Right cardiac atrium (tissue), 5 donors: ENCODE results near the gene ANKRD11. TPM values are rescaled to one million over a fixed set of nuclear protein-coding genes. Genes with fewer than 3 reads are reported as not detected.

ENCODE experiments used
- ATAC-seq, 2 donors: fragments of 200-7000 bp; cut with Tn5 transposase; one replicate each; pipeline versions ENCODE4 v1.8.0 to v1.9.1; 2020; ENCODE audit warnings: moderate library complexity in 2 of 2, mild to moderate bottlenecking in 1 of 2
- DNase-seq, 3 donors: peaks; one replicate each; pipeline ENCODE4 v3.0.0-alpha.2; 2020
- H3K27ac ChIP-seq: one replicate; pipeline ENCODE4 v1.5.1; 2013; ENCODE audit warnings: mild to moderate bottlenecking, low read length, control low read depth, moderate library complexity
- H3K27me3 ChIP-seq: one replicate; pipeline ENCODE4 v1.6.1; 2013; ENCODE audit not compliant: control insufficient read depth, insufficient read depth
- H3K4me1 ChIP-seq: one replicate; pipeline ENCODE4 v1.6.1; 2013; ENCODE audit warnings: low read length; ENCODE audit not compliant: control insufficient read depth, insufficient read depth
- H3K4me3 ChIP-seq: one replicate; pipeline ENCODE4 v1.5.1; 2013; ENCODE audit warnings: low read length, control low read depth
- H3K9me3 ChIP-seq: one replicate; pipeline ENCODE4 v1.6.1; 2013; ENCODE audit warnings: low read length; ENCODE audit not compliant: control insufficient read depth
- WGBS: extraction: QIAGEN DNeasy Blood & Tissue Kit; methylation state at CpG from one replicate; pipeline ENCODE4 v1.1.7; 2013; 5-methylcytosine and 5-hydroxymethylcytosine counted together
- intact Hi-C, 4 donors: fragments of 100-400 bp; cut with DNase I; formaldehyde crosslinking; loops; one replicate each; pipeline versions ENCODE4 v1.11.0 to v1.14.0; 2022 to 2023
- polyA plus RNA-seq: library from polyadenylated mRNA; stranded (reverse); fragments of 200-250 nt; gene quantifications from one replicate; pipeline ENCODE4 v1.2.3, GENCODE V29; 2013
- total RNA-seq, 4 donors: library from RNA; stranded (reverse); fragmentation: NEBNext Ultra II Directional; extraction: Animal tissue kit (Norgen Biotek cat#: 25700); gene quantifications; one replicate each; pipeline ENCODE4 v1.2.1, GENCODE V29; 2021
- donor health status: healthy with polysubstance abuse.
- donor health status: DM: no; HTN: yes; CAD: no.
- donor health status: DM: no; HTN: no; CAD: no.
- donor health status: DM: no; HTN: yes; CAD: no; lungs with severe emphysema.
- donor health status: DM: yes; HTN: yes; CAD: no.

ANKRD11 gene
- total and polyA plus RNA-seq, 5 donors, result 75.3 to 98.9 (median 95.3) TPM

DNA sequence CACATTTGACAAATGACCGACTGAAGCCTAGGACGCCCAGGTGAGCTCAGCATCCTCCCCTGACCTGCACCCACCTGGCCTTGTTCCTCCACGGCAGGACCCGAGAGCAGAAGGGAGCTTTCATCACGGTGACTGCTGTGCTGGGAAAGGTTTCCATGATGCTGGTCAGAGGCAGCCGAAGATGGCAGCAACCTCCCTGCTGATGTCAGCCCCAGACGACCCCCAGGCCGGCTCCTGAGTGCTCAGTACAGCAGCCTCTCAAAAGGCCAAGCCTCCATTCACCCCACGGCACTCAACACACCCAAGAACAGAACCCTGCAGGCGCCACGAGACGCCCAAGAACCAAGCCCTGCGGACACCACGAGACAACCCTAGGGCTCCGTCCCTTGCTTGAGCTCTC, 119.8 kb downstream of the ANKRD11 start:
- no peaks in the 10 kb centered on the region for H3K9me3 ChIP-seq
- no peak overlapping the region for H3K27ac ChIP-seq
- H3K27me3 ChIP-seq, result no peaks in the 10 kb centered on the region
- peaks cover 32% of the 10 kb centered on the region for H3K4me1 ChIP-seq
- intact Hi-C loops, result no loop called here
- no peak for DNase-seq
- no peak overlapping the region for H3K4me3 ChIP-seq
- 89% methylated on average over 15 of the region's 15 CpGs for WGBS
- ATAC-seq, result no peak

DNA sequence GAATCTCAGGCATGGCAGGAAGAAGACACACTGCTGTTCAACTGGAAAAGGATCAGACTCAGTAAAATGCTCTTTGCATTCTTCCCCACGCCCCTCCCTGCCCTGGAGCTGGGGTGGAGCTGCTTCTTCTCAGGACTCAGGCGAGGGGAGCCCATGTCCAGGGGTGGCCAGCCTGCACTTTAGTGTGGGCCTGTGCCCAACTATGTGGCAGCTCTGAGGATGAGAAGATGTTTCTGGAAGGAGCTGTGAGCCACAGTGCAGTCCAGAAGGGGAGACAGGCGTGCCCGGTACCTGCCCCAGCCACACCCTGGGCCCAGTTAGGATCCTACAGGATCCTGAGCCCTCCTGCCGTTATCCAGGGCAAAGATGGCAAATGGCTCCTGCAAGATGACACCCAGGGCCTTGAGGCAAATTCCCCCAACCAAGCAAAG, 120.3 kb downstream of the ANKRD11 start:
- 72% methylated on average over 5 of the region's 5 CpGs for WGBS
- Histone ChIP-seq H3K4me1 (peaks cover 33% of the 10 kb centered on the region), H3K27me3 (no peaks in the 10 kb centered on the region), H3K4me3 (no peak overlapping the region), H3K27ac (no peak overlapping the region), H3K9me3 (no peaks in the 10 kb centered on the region)
- DNase-seq (no peak), ATAC-seq (no peak)
- intact Hi-C loops, result no loop called here

- Histone ChIP-seq H3K27ac (no peak overlapping the region), H3K4me1 (peaks cover 37% of the 10 kb centered on the region), H3K4me3 (no peak overlapping the region), H3K27me3 (no peaks in the 10 kb centered on the region), H3K9me3 (no peaks in the 10 kb centered on the region)
- DNase-seq, result no peak
- intact Hi-C loops, result no loop called here
- 79% methylated on average over 17 of the region's 17 CpGs for WGBS
- ATAC-seq, result no peak
Observed at GRCh38 chr16:89369266-89369895, 121.0 kb downstream of the ANKRD11 start.

DNA sequence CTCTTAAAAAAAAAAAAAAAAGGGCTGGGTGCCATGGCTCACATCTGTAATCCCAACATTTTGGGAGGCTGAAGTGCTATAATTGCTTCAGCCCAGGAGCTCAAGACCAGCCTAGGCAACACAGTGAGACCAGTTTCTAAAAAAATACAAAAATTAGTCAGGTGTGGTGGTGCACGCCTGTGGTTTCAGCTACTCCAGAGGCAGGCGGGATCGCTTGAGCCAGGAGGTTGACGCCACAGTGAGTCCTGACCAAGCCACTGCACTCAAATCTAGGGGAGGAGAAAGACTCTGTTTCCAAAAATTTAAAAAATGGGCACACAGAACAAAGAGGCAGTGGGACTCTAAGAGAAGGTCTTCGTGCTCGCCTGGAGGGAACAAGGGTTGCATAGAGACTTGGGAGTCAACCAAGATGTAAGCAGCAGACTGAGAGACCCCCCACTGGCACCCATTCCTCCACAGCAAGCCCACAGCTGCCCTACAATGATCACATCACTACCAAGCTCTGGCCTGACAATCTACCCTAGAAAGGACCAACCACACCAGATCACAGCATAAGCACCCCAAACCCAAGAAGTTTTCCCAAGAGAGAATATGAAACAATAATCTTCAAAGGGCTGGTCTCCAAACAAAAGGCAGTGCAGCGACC, 121.6 kb downstream of the ANKRD11 start:
- no peaks in the 10 kb centered on the region for H3K27me3 ChIP-seq
- ATAC-seq (no peak), DNase-seq (no peak)
- no peak overlapping the region for H3K27ac ChIP-seq
- peaks cover 41% of the 10 kb centered on the region for H3K4me1 ChIP-seq
- no peak overlapping the region for H3K4me3 ChIP-seq
- no peaks in the 10 kb centered on the region for H3K9me3 ChIP-seq
- intact Hi-C loops, result no loop called here
- WGBS, result 91% methylated on average over 7 of the region's 7 CpGs

DNA sequence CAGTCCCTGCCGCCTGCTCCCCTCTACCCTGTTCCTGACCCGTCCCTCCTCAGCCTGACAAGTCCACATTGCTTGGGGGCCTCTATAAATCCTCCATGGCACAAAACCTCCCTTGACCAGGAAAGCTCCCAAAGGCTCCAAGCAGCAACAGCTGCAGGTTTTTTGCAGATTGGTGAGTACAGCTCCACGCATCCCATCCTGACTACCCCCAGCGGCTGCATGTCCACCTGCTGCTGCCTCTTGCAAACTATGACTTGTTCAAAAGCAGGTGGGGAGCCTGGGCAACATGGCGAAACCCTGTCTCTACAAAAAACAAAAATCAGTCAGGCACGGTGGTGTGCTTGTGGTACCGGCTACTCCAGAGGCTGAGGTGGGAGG, 122.8 kb downstream of the ANKRD11 start:
- no peak overlapping the region for H3K4me3 ChIP-seq
- no peaks in the 10 kb centered on the region for H3K27me3 ChIP-seq
- ATAC-seq, result no peak
- H3K27ac ChIP-seq, result no peak overlapping the region
- WGBS, result 94% methylated on average over 7 of the region's 7 CpGs
- intact Hi-C loops, result no loop called here
- DNase-seq, result no peak
- H3K4me1 ChIP-seq, result peaks cover 44% of the 10 kb centered on the region
- no peaks in the 10 kb centered on the region for H3K9me3 ChIP-seq

GRCh38 chr16:89366561-89367537, 123.5 kb downstream of the ANKRD11 start:
- 85% methylated on average over 37 of the region's 37 CpGs for WGBS
- intact Hi-C loops, result no loop called here
- no peak overlapping the region for H3K4me3 ChIP-seq
- no peaks in the 10 kb centered on the region for H3K27me3 ChIP-seq
- H3K27ac ChIP-seq, result no peak overlapping the region
- H3K9me3 ChIP-seq, result no peaks in the 10 kb centered on the region
- H3K4me1 ChIP-seq, result peaks cover 49% of the 10 kb centered on the region
- ATAC-seq (peak in 1 of 2 donors; percentile 17), DNase-seq (peak in 1 of 3 donors; percentile 57)

DNA sequence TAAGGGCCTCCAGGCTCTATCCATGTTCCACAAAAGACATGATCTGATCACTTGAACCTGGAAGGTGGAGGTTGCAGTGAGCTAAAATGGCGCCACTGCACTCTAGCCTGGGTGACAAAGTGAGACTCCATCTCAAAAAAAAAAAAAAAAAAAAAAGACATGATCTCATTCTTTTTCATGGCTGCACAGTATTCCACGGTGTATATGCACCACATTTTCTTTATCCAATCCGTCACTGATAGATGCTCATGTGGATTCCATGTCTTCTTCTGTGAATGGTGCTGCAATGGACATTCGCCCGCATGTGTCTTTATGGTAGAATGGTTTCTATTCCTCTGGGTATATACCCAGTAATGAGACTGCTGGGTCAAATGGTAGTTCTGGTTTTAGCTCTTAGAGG, 124.4 kb downstream of the ANKRD11 start:
- no peak for DNase-seq
- H3K27ac ChIP-seq, result no peak overlapping the region
- 96% methylated on average over 5 of the region's 5 CpGs for WGBS
- H3K4me1 ChIP-seq, result peaks cover 49% of the 10 kb centered on the region
- H3K4me3 ChIP-seq, result no peak overlapping the region
- ATAC-seq, result no peak
- intact Hi-C loops, result no loop called here
- no peaks in the 10 kb centered on the region for H3K9me3 ChIP-seq
- H3K27me3 ChIP-seq, result no peaks in the 10 kb centered on the region

- WGBS, result 30% methylated on average over 2 of the region's 2 CpGs
Observed at GRCh38 chr16:89365044-89365467, 125.3 kb downstream of the ANKRD11 start.

GRCh38 chr16:89364606-89365005, 125.8 kb downstream of the ANKRD11 start:
- 35% methylated on average over 8 of the region's 8 CpGs for WGBS
- H3K4me3 ChIP-seq, result no peak overlapping the region
- intact Hi-C loops, result no loop called here

More at GRCh38 chr16:89365044-89365467, 125.3 kb downstream of the ANKRD11 start:
- H3K4me1 ChIP-seq, result peaks cover 43% of the 10 kb centered on the region
- DNase-seq (peak in 1 of 3 donors; percentile 32), ATAC-seq (no peak)
- no peaks in the 10 kb centered on the region for H3K27me3 ChIP-seq
- intact Hi-C loops, result no loop called here
- no peak overlapping the region for H3K27ac ChIP-seq
- H3K4me3 ChIP-seq, result no peak overlapping the region
- H3K9me3 ChIP-seq, result no peaks in the 10 kb centered on the region

DNA sequence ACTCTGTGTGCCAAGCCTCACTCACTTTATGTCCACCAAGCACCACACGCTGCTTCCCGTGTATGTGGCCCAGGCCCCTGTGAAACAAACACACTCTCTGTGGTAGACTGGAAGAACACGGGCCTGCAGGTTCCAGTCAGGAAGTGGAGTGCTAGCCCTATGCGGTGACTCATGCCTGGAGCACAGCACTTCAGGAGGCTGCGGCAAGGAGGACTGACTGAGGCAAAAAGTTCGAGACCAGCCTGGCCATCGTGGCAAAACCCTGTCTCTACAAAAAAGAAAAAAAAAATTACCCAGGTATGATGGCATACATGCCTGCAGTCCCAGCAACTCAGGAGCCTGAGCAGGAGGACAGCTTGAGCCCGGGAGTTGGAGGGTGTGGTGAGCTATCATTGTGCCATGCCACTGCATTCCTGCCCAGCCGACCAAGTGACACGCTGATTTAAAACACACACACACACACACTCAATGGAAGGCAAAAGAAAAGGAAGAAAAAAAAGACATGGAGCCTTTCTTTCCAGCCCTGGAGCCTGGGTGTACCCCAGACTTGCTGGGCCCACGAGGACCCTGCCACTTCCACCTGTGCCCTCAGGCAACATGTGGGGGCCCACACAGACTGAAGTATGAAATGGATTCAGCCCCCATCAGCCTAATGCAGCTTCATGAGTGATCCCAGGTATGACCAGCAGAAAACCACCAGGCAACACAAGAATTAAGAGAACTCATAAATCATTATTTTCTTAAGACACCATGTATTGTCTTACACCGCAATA, 126.6 kb downstream of the ANKRD11 start:
- Histone ChIP-seq H3K27me3 (no peaks in the 10 kb centered on the region), H3K9me3 (no peaks in the 10 kb centered on the region), H3K27ac (peak overlapping the region; percentile 29), H3K4me3 (no peak overlapping the region), H3K4me1 (peaks cover 36% of the 10 kb centered on the region)
- intact Hi-C loops, result no loop called here
- WGBS, result 36% methylated on average over 12 of the region's 12 CpGs
- ATAC-seq (peak; percentile 37 to 67), DNase-seq (peak in 1 of 3 donors; percentile 49)

More at GRCh38 chr16:89364606-89365005, 125.8 kb downstream of the ANKRD11 start:
- Histone ChIP-seq H3K9me3 (no peaks in the 10 kb centered on the region), H3K4me1 (peaks cover 40% of the 10 kb centered on the region), H3K27ac (no peak overlapping the region), H3K27me3 (no peaks in the 10 kb centered on the region)
- DNase-seq (peak in 1 of 3 donors; percentile 66), ATAC-seq (peak; percentile 33 to 45)
